GM21723 (cell line): ENCODE data around the gene TBRG1.
"Not testable (repeated sequence)": the region's sequence is repeated elsewhere in the genome, so short reads cannot be mapped to it uniquely, and the experiment has no call there.

Experiments
- ATAC-seq: cut with Tn5 transposase; IDR thresholded peaks from one replicate; pipeline ENCODE4 v1.9.1; 2021; ENCODE audit warnings: mild to moderate bottlenecking, moderate library complexity; ENCODE audit not compliant: unreplicated experiment

The TBRG1 gene

GRCh38 chr11:124622531-124623451 lies at the start of gene TBRG1:
Gene TBRG1 (plus strand): TSS chr11:124622864. CDS start chr11:124623084, 220 bp downstream.
- peak; percentile 99 for ATAC-seq

- no peak for ATAC-seq
Observed at GRCh38 chr11:124577716-124578427, 44.8 kb upstream of the TBRG1 start.

GRCh38 chr11:124578761-124579160 lies 43.9 kb upstream of the TBRG1 start:
- ATAC-seq = no peak

- ATAC-seq = no peak
Observed at GRCh38 chr11:124581817-124582216, 40.8 kb upstream of the TBRG1 start.

- ATAC-seq = no peak
Observed at GRCh38 chr11:124582565-124582964, 40.1 kb upstream of the TBRG1 start.

- no peak for ATAC-seq
Observed at GRCh38 chr11:124583781-124584180, 38.9 kb upstream of the TBRG1 start.

GRCh38 chr11:124584681-124585372 lies 37.8 kb upstream of the TBRG1 start:
- ATAC-seq = no peak

- no peak for ATAC-seq
Observed at GRCh38 chr11:124586238-124586860, 36.3 kb upstream of the TBRG1 start.

GRCh38 chr11:124591430-124591829 lies 31.2 kb upstream of the TBRG1 start:
- ATAC-seq = no peak

GRCh38 chr11:124592627-124593026 lies 30.0 kb upstream of the TBRG1 start:
- ATAC-seq = no peak

GRCh38 chr11:124595302-124595701 lies 27.4 kb upstream of the TBRG1 start:
- ATAC-seq = no peak

GRCh38 chr11:124597626-124598025 lies 25.0 kb upstream of the TBRG1 start:
- no peak for ATAC-seq

GRCh38 chr11:124600621-124601320 lies 21.9 kb upstream of the TBRG1 start:
- ATAC-seq = no peak

GRCh38 chr11:124602193-124602592 lies 20.5 kb upstream of the TBRG1 start:
- no peak for ATAC-seq

- not testable (repeated sequence) for ATAC-seq
Observed at GRCh38 chr11:124602723-124603122, 19.9 kb upstream of the TBRG1 start.

GRCh38 chr11:124605719-124606118 lies 16.9 kb upstream of the TBRG1 start:
- ATAC-seq = no peak

GRCh38 chr11:124608147-124608546 lies 14.5 kb upstream of the TBRG1 start:
- ATAC-seq = no peak

- ATAC-seq = no peak
Observed at GRCh38 chr11:124610295-124610694, 12.4 kb upstream of the TBRG1 start.

GRCh38 chr11:124611064-124611463 lies 11.6 kb upstream of the TBRG1 start, which contains the start of gene PANX3:
Gene PANX3 (plus strand): TSS chr11:124611428. CDS start chr11:124611557, 129 bp downstream.
- no peak for ATAC-seq

- ATAC-seq = no peak
Observed at GRCh38 chr11:124612045-124612444, 10.6 kb upstream of the TBRG1 start.
